Measurements from ENCODE around the gene TRIML2. TPM values are rescaled to one million over a fixed set of nuclear protein-coding genes. Genes with fewer than 3 reads are reported as not detected.
"Not testable (repeated sequence)": the region's sequence is repeated elsewhere in the genome, so short reads cannot be mapped to it uniquely, and the experiment has no call there.

Gene TRIML2
- total and polyA plus RNA-seq, 2 of the 13 experiments (the other 11 are each of a cell fraction or from before 2014, with no cell fraction given), result not detected

- no peak overlapping the region for H2AFZ ChIP-seq (ENCODE audit: low read length)
- 1% methylated on average over 3 of the region's 3 CpGs for WGBS (ENCODE audit: low lambda C conversion rate)
- H3K9me3 ChIP-seq (ENCODE audit: low read length), result no peaks in the 10 kb centered on the region
- no peak overlapping the region for H3K4me2 ChIP-seq (ENCODE audit: low read depth, low read length)
- intact Hi-C loops (cut with micrococcal nuclease; ENCODE audit: unreplicated experiment), result no loop called here
- no peak overlapping the region for H3K27ac ChIP-seq (ENCODE audit: extremely low read length, insufficient read depth, low read length)
- ATAC-seq (no peak), DNase-seq (ENCODE audit: low spot score) (no peak), FAIRE-seq (no peak)
- no peaks in the 10 kb centered on the region for H3K4me1 ChIP-seq (ENCODE audit: insufficient read depth, low read length)
- POLR2A ChIA-PET, result no interaction called here
- H3K79me2 ChIP-seq (ENCODE audit: insufficient read depth, low read length), result no peaks in the 10 kb centered on the region
- no peaks in the 10 kb centered on the region for H3K36me3 ChIP-seq (replicated peaks in 1 of 2; ENCODE audit: control insufficient read depth in 1 of 2, insufficient read depth in 2 of 2, low read length in 2 of 2)
- BruUV-seq (replicated peaks), result no TSS peak
- no peaks in the 10 kb centered on the region; a peak in 1 of 5 replicates for H3K27me3 ChIP-seq (ENCODE audit: control insufficient read depth in 1 of 2, insufficient read depth in 2 of 2, low read length in 2 of 2)
- no peaks in the 10 kb centered on the region for H4K20me1 ChIP-seq (ENCODE audit: insufficient read depth, low read length)
- in situ Hi-C loops (cut with HindIII; ENCODE audit: extremely low pct_ligation_motif_present, low pct_unique_long_range_greater_than_20kb), result no loop called here
- no peak overlapping the region for H3K4me3 ChIP-seq (replicated peaks in 1 of 3; ENCODE audit: insufficient read depth in 1 of 3, low read depth in 2 of 3, low read length in 3 of 3)
- CTCF ChIA-PET (ENCODE audit: low intra/inter-chr PET ratio, low total read pairs), result no interaction called here
- TF ChIP-seq SAP130 (CRISPR knock-in tag; IDR thresholded peaks at IDR 0.05; ENCODE audit: low read depth) (no peak), ATRX (CRISPR knock-in tag; IDR thresholded peaks at IDR 0.05; ENCODE audit: borderline replicate concordance) (no peak)
- H3K9ac ChIP-seq (ENCODE audit: insufficient read depth, low read depth, low read length), result no peak overlapping the region
Measured at GRCh38 chr4:188046657-188047056, 62.7 kb downstream of the TRIML2 start.

GRCh38 chr4:188045461-188045860 lies 63.9 kb downstream of the TRIML2 start:
- intact Hi-C loops (cut with micrococcal nuclease; ENCODE audit: unreplicated experiment); ATAC-seq; H3K4me2 ChIP-seq (ENCODE audit: low read depth, low read length): not testable (repeated sequence)

GRCh38 chr4:188043154-188043553 lies 66.2 kb downstream of the TRIML2 start:
- H3K79me2 ChIP-seq (ENCODE audit: insufficient read depth, low read length), result no peaks in the 10 kb centered on the region
- H3K4me1 ChIP-seq (ENCODE audit: insufficient read depth, low read length), result no peaks in the 10 kb centered on the region
- no peak overlapping the region for H3K27ac ChIP-seq (ENCODE audit: extremely low read length, insufficient read depth, low read length)
- no TSS peak for BruUV-seq (replicated peaks)
- H3K4me3 ChIP-seq (replicated peaks in 1 of 3; ENCODE audit: insufficient read depth in 1 of 3, low read depth in 2 of 3, low read length in 3 of 3), result no peak overlapping the region
- ATAC-seq, result no peak
- ChIA-PET CTCF (ENCODE audit: low intra/inter-chr PET ratio, low total read pairs) (no interaction called here), POLR2A (no interaction called here)
- TF ChIP-seq, protein P1, sequence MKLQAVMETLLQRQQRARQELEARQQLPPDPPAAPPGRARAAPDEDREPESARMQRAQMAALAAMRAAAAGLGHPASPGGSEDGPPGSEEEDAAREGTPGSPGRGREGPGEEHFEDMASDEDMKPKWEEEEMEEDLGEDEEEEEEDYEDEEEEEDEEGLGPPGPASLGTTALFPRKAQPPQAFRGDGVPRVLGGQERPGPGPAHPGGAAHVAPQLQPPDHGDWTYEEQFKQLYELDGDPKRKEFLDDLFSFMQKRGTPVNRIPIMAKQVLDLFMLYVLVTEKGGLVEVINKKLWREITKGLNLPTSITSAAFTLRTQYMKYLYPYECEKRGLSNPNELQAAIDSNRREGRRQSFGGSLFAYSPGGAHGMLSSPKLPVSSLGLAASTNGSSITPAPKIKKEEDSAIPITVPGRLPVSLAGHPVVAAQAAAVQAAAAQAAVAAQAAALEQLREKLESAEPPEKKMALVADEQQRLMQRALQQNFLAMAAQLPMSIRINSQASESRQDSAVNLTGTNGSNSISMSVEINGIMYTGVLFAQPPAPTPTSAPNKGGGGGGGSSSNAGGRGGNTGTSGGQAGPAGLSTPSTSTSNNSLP (IDR thresholded peaks at IDR 0.05; ENCODE audit: low read depth, low read length), result no peak
- TF ChIP-seq SMC3 (IDR thresholded peaks at IDR 0.05; ENCODE audit: low read length) (no peak), GABPA (IDR thresholded peaks at IDR 0.05; ENCODE audit: low read depth, low read length) (no peak), GABPA (CRISPR knock-in tag; IDR thresholded peaks at IDR 0.05; ENCODE audit: low read depth) (no peak)
- no peak overlapping the region for H3K4me2 ChIP-seq (ENCODE audit: low read depth, low read length)
- in situ Hi-C loops (cut with HindIII; ENCODE audit: extremely low pct_ligation_motif_present, low pct_unique_long_range_greater_than_20kb), result no loop called here
- no peaks in the 10 kb centered on the region for H3K9me3 ChIP-seq (ENCODE audit: low read length)
- no peak overlapping the region for H3K9ac ChIP-seq (ENCODE audit: insufficient read depth, low read depth, low read length)
- H4K20me1 ChIP-seq (ENCODE audit: insufficient read depth, low read length), result no peaks in the 10 kb centered on the region
- H3K27me3 ChIP-seq (ENCODE audit: control insufficient read depth in 1 of 2, insufficient read depth in 2 of 2, low read length in 2 of 2), result no peaks in the 10 kb centered on the region; a peak in 1 of 5 replicates
- no peaks in the 10 kb centered on the region for H3K36me3 ChIP-seq (replicated peaks in 1 of 2; ENCODE audit: control insufficient read depth in 1 of 2, insufficient read depth in 2 of 2, low read length in 2 of 2)
- FAIRE-seq, result no peak
- DNase-seq (ENCODE audit: low spot score), result no peak
- 35% methylated on average over 5 of the region's 5 CpGs for whole genome bisulfite sequencing (ENCODE audit: low lambda C conversion rate)
- intact Hi-C loops (cut with micrococcal nuclease; ENCODE audit: unreplicated experiment), result no loop called here
- H2AFZ ChIP-seq (ENCODE audit: low read length), result no peak overlapping the region

More at GRCh38 chr4:188045461-188045860, 63.9 kb downstream of the TRIML2 start:
- H3K27ac ChIP-seq (ENCODE audit: extremely low read length, insufficient read depth, low read length); H3K4me1 ChIP-seq (ENCODE audit: insufficient read depth, low read length); CTCF ChIA-PET (ENCODE audit: low intra/inter-chr PET ratio, low total read pairs); H3K79me2 ChIP-seq (ENCODE audit: insufficient read depth, low read length); in situ Hi-C loops (cut with HindIII; ENCODE audit: extremely low pct_ligation_motif_present, low pct_unique_long_range_greater_than_20kb); DNase-seq (ENCODE audit: low spot score); H3K9ac ChIP-seq (ENCODE audit: insufficient read depth, low read depth, low read length); H3K9me3 ChIP-seq (ENCODE audit: low read length); H3K36me3 ChIP-seq (replicated peaks in 1 of 2; ENCODE audit: control insufficient read depth in 1 of 2, insufficient read depth in 2 of 2, low read length in 2 of 2); POLR2A ChIA-PET; FAIRE-seq; H3K27me3 ChIP-seq (ENCODE audit: control insufficient read depth in 1 of 2, insufficient read depth in 2 of 2, low read length in 2 of 2); H4K20me1 ChIP-seq (ENCODE audit: insufficient read depth, low read length); H2AFZ ChIP-seq (ENCODE audit: low read length); H3K4me3 ChIP-seq (replicated peaks in 1 of 3; ENCODE audit: insufficient read depth in 1 of 3, low read depth in 2 of 3, low read length in 3 of 3); BruUV-seq (replicated peaks): not testable (repeated sequence)
- 25% methylated on average over 10 of the region's 10 CpGs for WGBS (ENCODE audit: low lambda C conversion rate)

All from HepG2 (cell line).